H9 (cell line): Measurements from ENCODE around the gene TRPM5. TPM values are rescaled to one million over a fixed set of nuclear protein-coding genes. Genes with fewer than 3 reads are reported as not detected.

Experiments
- DNase-seq: peaks from one replicate; pipeline ENCODE4 v3.0.0-alpha.2; 2017
- H2AFZ ChIP-seq: one replicate; pipeline ENCODE4 v1.6.1; 2013; ENCODE audit warnings: mild to moderate bottlenecking, low read length, control low read depth, moderate library complexity
- H2AK5ac ChIP-seq: 2 replicates; pipeline ENCODE4 v1.6.1; 2013; ENCODE audit warnings: low read length, control low read depth, mixed read lengths; ENCODE audit not compliant: insufficient read length
- H2BK120ac ChIP-seq: one replicate; pipeline ENCODE4 v1.6.1; 2013; ENCODE audit warnings: low read depth, mild to moderate bottlenecking, low read length, control low read depth, inconsistent platforms; ENCODE audit not compliant: poor library complexity, severe bottlenecking
- H2BK12ac ChIP-seq: 2 replicates; pipeline ENCODE4 v1.6.1; 2013; ENCODE audit warnings: low read length, control low read depth, mixed read lengths, low read depth; ENCODE audit not compliant: insufficient read length
- H2BK15ac ChIP-seq: 2 replicates; pipeline ENCODE4 v1.6.1; 2013; ENCODE audit warnings: low read depth, low read length, control low read depth
- H2BK20ac ChIP-seq: one replicate; pipeline ENCODE4 v1.6.1; 2013; ENCODE audit warnings: low read depth, mild to moderate bottlenecking, low read length, control low read depth, inconsistent platforms; ENCODE audit not compliant: poor library complexity, severe bottlenecking
- H2BK5ac ChIP-seq: 2 replicates; pipeline ENCODE4 v1.6.1; 2013; ENCODE audit warnings: low read length, control low read depth, mixed read lengths; ENCODE audit not compliant: insufficient read length
- H3K14ac ChIP-seq: 2 replicates; pipeline ENCODE4 v1.6.1; 2013; ENCODE audit warnings: low read length, control low read depth; ENCODE audit not compliant: insufficient read depth
- H3K18ac ChIP-seq: 2 replicates; pipeline ENCODE4 v1.6.1; 2013; ENCODE audit warnings: low read depth, mild to moderate bottlenecking, mixed read lengths, low read length, control low read depth; ENCODE audit not compliant: insufficient read length
- H3K23ac ChIP-seq: 2 replicates; pipeline ENCODE4 v1.6.1; 2013; ENCODE audit warnings: low read length, control low read depth, mixed read lengths, low read depth; ENCODE audit not compliant: insufficient read length
- H3K23me2 ChIP-seq: 2 replicates; pipeline ENCODE4 v1.6.1; 2013; ENCODE audit warnings: low read depth, mild to moderate bottlenecking, mixed read lengths, low read length, control low read depth; ENCODE audit not compliant: insufficient read length, poor library complexity, severe bottlenecking
- H3K27ac ChIP-seq: 2 replicates; pipeline ENCODE4 v1.5.1; 2013; ENCODE audit warnings: low read length, control low read depth, mixed read lengths, low read depth; ENCODE audit not compliant: insufficient read length
- H3K27me3 ChIP-seq: 2 replicates; pipeline ENCODE4 v1.6.1; 2013; ENCODE audit warnings: low read length, control low read depth, inconsistent platforms; ENCODE audit not compliant: insufficient read depth
- H3K4ac ChIP-seq: 2 replicates; pipeline ENCODE4 v1.6.1; 2013; ENCODE audit warnings: low read depth, mild to moderate bottlenecking, control low read depth, inconsistent platforms, low read length, moderate library complexity
- H3K4me1 ChIP-seq: 2 replicates; pipeline ENCODE4 v1.6.1; 2013; ENCODE audit warnings: low read length, control low read depth, inconsistent platforms; ENCODE audit not compliant: insufficient read depth
- H3K4me2 ChIP-seq: 2 replicates; pipeline ENCODE4 v1.6.1; 2013; ENCODE audit warnings: low read length, control low read depth, mixed read lengths; ENCODE audit not compliant: insufficient read length, insufficient read depth
- H3K56ac ChIP-seq: 2 replicates; pipeline ENCODE4 v1.6.1; 2013; ENCODE audit warnings: low read depth, mild to moderate bottlenecking, mixed read lengths, low read length, control low read depth; ENCODE audit not compliant: insufficient read length
- H3K79me1 ChIP-seq: 2 replicates; pipeline ENCODE4 v1.6.1; 2013; ENCODE audit warnings: low read depth, mild to moderate bottlenecking, moderate library complexity, low read length, control low read depth, inconsistent platforms; ENCODE audit not compliant: insufficient read depth, poor library complexity, severe bottlenecking
- H3K79me2 ChIP-seq: 2 replicates; pipeline ENCODE4 v1.6.1; 2013; ENCODE audit warnings: low read length, control low read depth, inconsistent platforms; ENCODE audit not compliant: insufficient read depth
- H3K9ac ChIP-seq: 2 replicates; pipeline ENCODE4 v1.6.1; 2013; ENCODE audit warnings: low read length, control low read depth, mixed read lengths; ENCODE audit not compliant: insufficient read length; ENCODE audit errors: extremely low read depth
- H3K9me3 ChIP-seq: one replicate; pipeline ENCODE4 v1.6.1; 2013; ENCODE audit warnings: low read depth, low read length, inconsistent platforms; ENCODE audit not compliant: control insufficient read depth
- H3T11ph ChIP-seq: one replicate; pipeline ENCODE4 v1.6.1; 2013; ENCODE audit warnings: mild to moderate bottlenecking, low read length, control low read depth, inconsistent platforms
- H4K20me1 ChIP-seq: one replicate; pipeline ENCODE4 v1.6.1; 2013; ENCODE audit not compliant: control insufficient read depth, insufficient read length, insufficient read depth
- H4K5ac ChIP-seq: 2 replicates; pipeline ENCODE4 v1.6.1; 2013; ENCODE audit warnings: low read depth, mild to moderate bottlenecking, mixed read lengths, low read length, control low read depth; ENCODE audit not compliant: insufficient read length
- H4K8ac ChIP-seq: replicated peaks from 2 replicates; pipeline ENCODE4 v1.6.1; 2013; ENCODE audit warnings: low read length, control low read depth, mixed read lengths, low read depth; ENCODE audit not compliant: insufficient read length
- H4K91ac ChIP-seq: 2 replicates; pipeline ENCODE4 v1.6.1; 2013; ENCODE audit warnings: low read depth, mild to moderate bottlenecking, moderate library complexity, mixed read lengths, low read length, control low read depth; ENCODE audit not compliant: insufficient read length
- H3K27ac Mint-ChIP-seq, 3 experiments: 2 replicates in 2 of 3; 3 replicates in 1 of 3; pipeline ENCODE4 v1.8.0; 2020 to 2021; ENCODE audit warnings: mixed read lengths in 3 of 3, mild to moderate bottlenecking in 1 of 3, moderate library complexity in 1 of 3
- H3K27me3 Mint-ChIP-seq: 2 replicates; pipeline ENCODE4 v1.8.0; 2021; ENCODE audit warnings: low read depth, mild to moderate bottlenecking, moderate library complexity, mixed read lengths
- H3K36me3 Mint-ChIP-seq, 3 experiments: 2 replicates in 2 of 3; 3 replicates in 1 of 3; pipeline ENCODE4 v1.8.0; 2020 to 2021; ENCODE audit warnings: low read depth in 3 of 3, mixed read lengths in 3 of 3; ENCODE audit not compliant: insufficient read depth in 1 of 3
- H3K4me1 Mint-ChIP-seq, 2 experiments: 2 replicates each; pipeline ENCODE4 v1.8.0; 2020; ENCODE audit warnings: mixed read lengths in 2 of 2
- H3K4me3 Mint-ChIP-seq, 2 experiments: 2 replicates in 1 of 2; 3 replicates in 1 of 2; pipeline ENCODE4 v1.8.0; 2020 to 2021; ENCODE audit warnings: mild to moderate bottlenecking in 2 of 2, mixed read lengths in 2 of 2, moderate library complexity in 1 of 2
- H3K9me3 Mint-ChIP-seq, 2 experiments: 2 replicates in 1 of 2; 3 replicates in 1 of 2; pipeline ENCODE4 v1.8.0; 2020; ENCODE audit warnings: mild to moderate bottlenecking in 2 of 2, mixed read lengths in 2 of 2, moderate library complexity in 1 of 2
- WGBS: extraction: QIAGEN DNeasy Blood & Tissue Kit; methylation state at CpG from one replicate; pipeline ENCODE4 v1.1.7; 2013; ENCODE audit warnings: missing lambda C conversion rate, low lambda C conversion rate, mixed read lengths; ENCODE audit not compliant: insufficient read length; ENCODE audit errors: extremely low coverage; 5-methylcytosine and 5-hydroxymethylcytosine counted together
- total RNA-seq: library from RNA; stranded (reverse); gene quantifications from 2 replicates; pipeline ENCODE4 v1.2.1, GENCODE V29; 2021
- TF ChIP-seq, protein P1 (sequence below): fragments of 200-600 bp; sonication (generic); conservative IDR thresholded peaks from 3 replicates; pipeline ENCODE4 v1.8.0; 2021; ENCODE audit warnings: antibody characterized with exemption, mild to moderate bottlenecking

TRPM5 gene
- total RNA-seq, 1 experiment from 2014 or later, result 0.09 TPM

DNA sequence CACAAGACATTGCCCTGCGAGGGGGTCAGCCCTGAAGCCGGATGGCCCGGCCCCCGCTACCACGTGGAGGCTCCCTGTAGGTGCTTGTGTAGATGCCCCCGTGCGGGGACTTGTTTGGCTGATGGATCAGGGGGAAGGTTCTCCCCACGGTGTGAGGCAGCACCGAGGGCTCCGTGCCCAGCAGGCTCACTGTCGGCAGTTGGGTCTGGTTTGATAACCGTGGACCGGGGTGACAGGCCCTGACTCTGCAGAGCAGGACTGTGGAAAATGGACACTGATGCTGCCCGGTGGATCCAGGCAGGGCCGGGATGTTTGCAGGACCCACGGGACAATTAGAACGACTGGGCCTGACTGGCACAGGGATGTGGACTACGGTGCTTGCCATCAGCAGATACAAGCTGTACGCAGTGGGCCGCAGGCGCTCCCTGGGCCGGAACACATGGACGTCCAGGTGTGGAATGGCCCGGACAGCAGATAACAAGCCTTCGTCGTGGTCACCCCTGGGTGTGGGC is 19.5 kb upstream of the TRPM5 start:
- Histone ChIP-seq H3K4ac (no peak overlapping the region), H4K8ac (no peak overlapping the region), H3K23ac (no peak overlapping the region), H2BK5ac (no peak overlapping the region), H3K27me3 (peaks cover 5% of the 10 kb centered on the region), H2BK20ac (no peak overlapping the region), H3K9ac (no peak overlapping the region), H3K14ac (no peak overlapping the region; the same call in 1 of the 2 replicates), H4K5ac (no peak overlapping the region), H3T11ph (no peak overlapping the region), H3K9me3 (no peaks in the 10 kb centered on the region), H3K18ac (no peak overlapping the region), H4K20me1 (no peaks in the 10 kb centered on the region), H3K27ac (no peak overlapping the region), H2BK15ac (no peak overlapping the region), H4K91ac (no peak overlapping the region), H2BK12ac (no peak overlapping the region), H3K4me1 (no peaks in the 10 kb centered on the region), H2AK5ac (no peak overlapping the region), H3K79me2 (no peaks in the 10 kb centered on the region), H3K79me1 (no peaks in the 10 kb centered on the region), H3K56ac (no peak overlapping the region), H3K4me2 (no peak overlapping the region), H2AFZ (no peak overlapping the region), H2BK120ac (no peak overlapping the region), H3K23me2 (no peaks in the 10 kb centered on the region)
- Mint-ChIP-seq H3K4me1 (no peaks in the 10 kb centered on the region), H3K36me3 (no peaks in the 10 kb centered on the region), H3K27me3 (peaks cover 63% of the 10 kb centered on the region), H3K27ac (no peak overlapping the region), H3K9me3 (no peaks in the 10 kb centered on the region), H3K4me3 (no peak overlapping the region)
- TF ChIP-seq, protein P1, sequence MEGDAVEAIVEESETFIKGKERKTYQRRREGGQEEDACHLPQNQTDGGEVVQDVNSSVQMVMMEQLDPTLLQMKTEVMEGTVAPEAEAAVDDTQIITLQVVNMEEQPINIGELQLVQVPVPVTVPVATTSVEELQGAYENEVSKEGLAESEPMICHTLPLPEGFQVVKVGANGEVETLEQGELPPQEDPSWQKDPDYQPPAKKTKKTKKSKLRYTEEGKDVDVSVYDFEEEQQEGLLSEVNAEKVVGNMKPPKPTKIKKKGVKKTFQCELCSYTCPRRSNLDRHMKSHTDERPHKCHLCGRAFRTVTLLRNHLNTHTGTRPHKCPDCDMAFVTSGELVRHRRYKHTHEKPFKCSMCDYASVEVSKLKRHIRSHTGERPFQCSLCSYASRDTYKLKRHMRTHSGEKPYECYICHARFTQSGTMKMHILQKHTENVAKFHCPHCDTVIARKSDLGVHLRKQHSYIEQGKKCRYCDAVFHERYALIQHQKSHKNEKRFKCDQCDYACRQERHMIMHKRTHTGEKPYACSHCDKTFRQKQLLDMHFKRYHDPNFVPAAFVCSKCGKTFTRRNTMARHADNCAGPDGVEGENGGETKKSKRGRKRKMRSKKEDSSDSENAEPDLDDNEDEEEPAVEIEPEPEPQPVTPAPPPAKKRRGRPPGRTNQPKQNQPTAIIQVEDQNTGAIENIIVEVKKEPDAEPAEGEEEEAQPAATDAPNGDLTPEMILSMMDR, result no peak
- DNase-seq, result no peak
- no CpG with 5 or more reads among the region's 26 CpGs for WGBS
